NCI-H2196 (cell line): Measurements from ENCODE around the gene TM7SF2.
"Not testable (repeated sequence)": the region's sequence is repeated elsewhere in the genome, so short reads cannot be mapped to it uniquely, and the experiment has no call there.

Experiments used
- DNase-seq: peaks from one replicate; lab custom pipeline; 2025; ENCODE audit not compliant: unreplicated experiment; lab: John Stamatoyannopoulos, UW

Gene TM7SF2

GRCh38 chr11:65128182-65129145 lies 16.8 kb downstream of the TM7SF2 start:
- DNase-seq = no peak

- no peak for DNase-seq
Observed at GRCh38 chr11:65129649-65130441, 18.2 kb downstream of the TM7SF2 start.

- DNase-seq = no peak
Observed at GRCh38 chr11:65130631-65131416, 19.2 kb downstream of the TM7SF2 start.

- DNase-seq = no peak
Observed at GRCh38 chr11:65131417-65131776, 19.7 kb downstream of the TM7SF2 start.

- DNase-seq = no peak
Observed at GRCh38 chr11:65131895-65132237, 20.2 kb downstream of the TM7SF2 start.

- DNase-seq = no peak
Observed at GRCh38 chr11:65132238-65132987, 20.7 kb downstream of the TM7SF2 start.

- peak; percentile 74 for DNase-seq
Observed at GRCh38 chr11:65132988-65133700, 21.5 kb downstream of the TM7SF2 start.

GRCh38 chr11:65133724-65134123 lies 22.1 kb downstream of the TM7SF2 start:
- no peak for DNase-seq

- DNase-seq = peak; percentile 92
Observed at GRCh38 chr11:65134240-65134951, 22.7 kb downstream of the TM7SF2 start, which contains the start of gene SYVN1. TSS of gene SYVN1 (minus strand) at chr11:65134519. CDS start at chr11:65133601, 918 bp downstream.

GRCh38 chr11:65134952-65135632 lies 23.4 kb downstream of the TM7SF2 start:
- peak; percentile 97 for DNase-seq

GRCh38 chr11:65135633-65136145 lies 24.0 kb downstream of the TM7SF2 start:
- no peak for DNase-seq

- no peak for DNase-seq
Observed at GRCh38 chr11:65136515-65137096, 24.9 kb downstream of the TM7SF2 start.

- DNase-seq = no peak
Observed at GRCh38 chr11:65141896-65142494, 30.3 kb downstream of the TM7SF2 start.

- no peak for DNase-seq
Observed at GRCh38 chr11:65147352-65148075, 35.8 kb downstream of the TM7SF2 start.

GRCh38 chr11:65148657-65149056 lies 37.0 kb downstream of the TM7SF2 start:
- no peak for DNase-seq

- DNase-seq = not testable (repeated sequence)
Observed at GRCh38 chr11:65150131-65150508, 38.4 kb downstream of the TM7SF2 start.
